Subcutaneous adipose tissue (tissue), 4 donors: Measurements from ENCODE around the gene PORCN. TPM values are rescaled to one million over a fixed set of nuclear protein-coding genes. Genes with fewer than 3 reads are reported as not detected.

Experiments
- CTCF ChIP-seq: fragments of 450-650 bp; IDR thresholded peaks from one replicate; pipeline ENCODE4 v1.5.1; 2016; ENCODE audit warnings: low read depth, mild to moderate bottlenecking, control low read depth, antibody characterized with exemption, moderate library complexity
- total RNA-seq, 4 donors: library from RNA; depleted of rRNA; stranded (reverse); fragments of >200 nt; gene quantifications; one replicate each; pipeline ENCODE4 v1.1.0, GENCODE V29; 2016

The PORCN gene
- total RNA-seq, 4 donors from 2014 or later: 9.4 to 16.6 (median 9.6) TPM

DNA sequence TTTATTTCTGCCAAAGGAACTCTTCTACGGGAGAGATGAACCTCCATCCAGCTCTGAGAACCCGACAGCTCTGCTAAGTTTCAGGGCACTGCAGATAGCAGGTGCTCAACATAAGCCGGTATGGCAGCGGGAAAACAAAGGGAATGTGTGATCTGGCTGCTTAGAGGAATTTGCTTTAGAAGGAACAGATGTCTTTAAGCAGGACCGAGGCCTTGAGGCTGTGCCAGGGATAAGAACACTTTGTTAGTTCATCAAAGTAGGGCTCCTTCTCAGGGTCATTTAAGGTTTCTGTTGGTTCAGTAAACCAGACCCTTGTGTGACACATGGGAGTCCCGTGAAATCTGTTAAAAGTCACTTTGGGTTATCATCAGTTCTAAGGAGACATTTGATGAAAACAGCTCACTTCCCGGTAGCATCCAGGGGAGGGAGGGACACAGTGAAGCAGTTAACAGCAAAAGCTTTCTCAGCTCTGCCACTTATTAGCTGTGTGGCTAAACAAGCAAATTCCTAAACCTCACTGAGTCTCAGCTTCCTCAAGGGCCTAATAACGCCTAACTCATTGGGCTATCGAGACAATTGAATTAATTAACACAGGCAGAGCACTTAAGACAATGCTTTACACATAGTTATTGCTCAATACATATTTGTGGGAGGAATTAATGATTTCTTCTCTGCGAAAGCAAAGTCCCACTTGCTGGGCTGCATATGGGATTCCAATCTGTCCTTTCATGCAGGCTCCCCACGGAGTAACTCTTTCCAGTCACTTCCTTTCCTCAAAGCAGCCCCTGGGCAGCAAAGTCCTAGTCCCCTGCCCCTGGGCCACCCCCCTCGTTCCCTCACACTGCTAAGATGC lies 35.7 kb upstream of the PORCN start:
- TF ChIP-seq CTCF: no peak

DNA sequence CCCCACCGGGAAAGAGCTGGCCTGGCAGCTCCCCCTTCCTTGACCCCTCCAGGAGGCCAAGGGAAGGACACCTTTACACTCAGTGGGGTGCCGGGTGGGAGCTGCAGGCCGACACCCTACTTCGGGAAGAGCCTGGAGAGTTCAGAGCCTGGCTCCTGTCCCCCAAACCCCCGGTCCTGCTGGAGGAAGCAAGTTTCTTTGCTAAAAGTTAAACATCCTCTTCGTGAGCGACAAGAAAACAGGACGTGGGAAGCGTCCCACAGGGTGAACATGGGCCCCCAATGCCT lies 35.1 kb upstream of the PORCN start:
- no peak for TF ChIP-seq CTCF

DNA sequence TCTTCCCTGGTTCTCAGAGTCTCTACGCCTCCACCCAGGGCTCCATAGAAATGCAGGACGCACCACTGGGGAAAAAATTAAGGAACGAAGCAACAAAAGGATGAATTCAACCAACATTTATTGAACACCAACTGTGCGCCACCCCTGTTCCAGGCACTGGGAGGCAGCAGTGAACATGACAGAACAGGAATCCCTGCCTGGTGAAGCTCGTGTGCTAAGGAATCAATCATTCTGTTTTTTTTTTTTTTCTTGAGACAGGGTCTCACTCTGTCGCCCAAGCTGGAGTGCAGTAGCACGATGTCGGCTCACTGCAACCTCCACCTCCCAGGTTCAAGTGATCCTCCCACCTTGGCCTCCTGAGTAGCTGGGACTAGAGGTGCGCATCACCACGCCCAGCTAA lies 34.7 kb upstream of the PORCN start:
- TF ChIP-seq CTCF: no peak

- TF ChIP-seq CTCF: no peak
These were observed 34.2 kb upstream of the PORCN start for GRCh38 chrX:48474581-48474980.

GRCh38 chrX:48475296-48475695 lies 33.5 kb upstream of the PORCN start:
- TF ChIP-seq CTCF: no peak

DNA sequence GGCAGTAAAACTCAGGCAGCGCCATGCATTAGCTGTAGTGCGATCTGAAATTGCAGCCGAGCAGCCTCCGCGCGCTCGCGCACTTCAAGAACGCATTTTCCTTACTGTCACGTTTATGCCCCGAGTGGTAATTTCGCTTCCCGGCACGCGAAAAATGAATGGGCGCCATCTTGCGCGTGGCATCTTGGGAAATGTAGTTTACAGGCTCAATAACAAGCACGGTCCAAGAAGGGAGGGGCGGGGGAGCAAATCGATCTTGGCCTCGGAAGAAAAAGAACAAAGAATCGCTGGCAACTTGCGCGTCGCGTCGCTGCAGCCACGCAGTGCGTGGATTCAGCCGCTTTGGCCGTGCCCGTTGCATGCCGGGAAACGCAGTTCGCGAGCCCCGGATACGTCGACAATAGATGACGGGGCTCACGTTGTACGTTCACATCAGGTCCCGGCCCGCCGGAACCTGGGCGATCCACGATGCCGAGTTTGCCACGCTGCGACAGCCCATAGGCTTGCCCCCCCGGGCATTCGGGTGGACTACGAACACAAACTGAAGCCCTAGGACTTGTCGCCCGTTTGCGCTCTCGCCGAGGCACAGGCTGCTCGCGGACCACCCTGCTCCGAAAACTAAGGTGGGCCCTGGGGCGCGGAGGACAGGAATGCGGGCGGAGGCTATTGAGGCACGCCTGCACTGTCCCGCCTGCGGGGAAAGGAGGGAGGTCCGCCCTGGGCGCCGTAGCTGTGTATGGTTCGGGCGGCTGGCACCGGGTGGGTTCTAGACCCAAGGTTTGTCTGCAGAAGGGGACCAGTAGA lies 32.8 kb upstream of the PORCN start, which contains the start of gene FTSJ1:
Gene FTSJ1, plus strand, starts transcription at position 426 of the 804 bp plus-strand sequence. CDS start 1,849 bp downstream, outside the sequence.
- TF ChIP-seq CTCF: no peak

DNA sequence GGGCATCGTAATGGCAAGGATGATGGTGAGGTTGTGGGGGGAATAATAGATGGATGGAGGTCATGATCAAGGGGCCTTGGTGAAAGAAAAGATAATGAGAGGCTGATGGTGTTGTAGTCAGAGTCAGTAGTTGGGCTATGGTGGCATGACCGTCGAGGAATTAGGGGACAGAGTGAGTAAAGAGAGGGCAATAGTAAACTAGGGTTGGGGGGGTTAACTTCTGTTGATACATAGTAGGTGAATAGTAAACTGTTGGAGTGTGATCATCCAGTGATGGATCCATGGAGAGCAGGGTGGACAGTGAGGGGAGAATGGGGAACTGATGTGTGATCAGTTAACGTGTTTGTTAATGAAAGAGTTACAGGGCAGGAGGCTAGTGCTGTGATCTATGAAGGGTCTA lies 31.9 kb upstream of the PORCN start:
- no peak for TF ChIP-seq CTCF
